Skin epidermis (tissue), 12 donors: ENCODE data around the gene DDX43.
A peak's percentile ranks its signal among the peaks of the same experiment; 100 is the strongest.

Experiments used
- H3K27ac ChIP-seq, 21 experiments: fragments of 200-600 bp; sonication (generic) in 11 of 21; one replicate each; pipeline ENCODE4 v1.5.0; 2020; ENCODE audit warnings: mild to moderate bottlenecking in 3 of 21, inconsistent platforms in 2 of 21, moderate library complexity in 2 of 21
- H3K4me3 ChIP-seq, 7 experiments: fragments of 200-600 bp; sonication (generic) in 2 of 7; one replicate each; pipeline ENCODE4 v1.5.0; 2020; ENCODE audit warnings: inconsistent platforms in 2 of 7, mild to moderate bottlenecking in 2 of 7, moderate library complexity in 1 of 7

The DDX43 gene

GRCh38 chr6:73461537-73462350 is 67.1 kb downstream of the DDX43 start, which contains the start of gene MTO1:
MTO1 (plus strand) TSS chr6:73461737; CDS start chr6:73461855, 118 bp downstream.
- Histone ChIP-seq H3K4me3 (peak within 1 kb of the TSS; percentile 72 to 93 (median 83)), H3K27ac (peak within 1 kb of the TSS; percentile 78 to 98 (median 94))
